Suprapubic skin (tissue), 4 donors: Measurements from ENCODE around the gene SPATA2. TPM values are rescaled to one million over a fixed set of nuclear protein-coding genes. Genes with fewer than 3 reads are reported as not detected.
"Not testable (repeated sequence)": the region's sequence is repeated elsewhere in the genome, so short reads cannot be mapped to it uniquely, and the experiment has no call there.

Experiments used
- DNase-seq, 2 donors: peaks; one replicate each; pipeline ENCODE4 v3.0.0-alpha.2; 2019; ENCODE audit warnings: low spot score in 2 of 2
- H3K27ac ChIP-seq: fragments of 200-600 bp; sonication (generic); one replicate; pipeline ENCODE4 v1.5.1; 2019
- H3K27me3 ChIP-seq: fragments of 200-600 bp; sonication (generic); one replicate; pipeline ENCODE4 v1.5.1; 2019
- H3K36me3 ChIP-seq: fragments of 200-600 bp; sonication (generic); one replicate; pipeline ENCODE4 v1.5.1; 2019
- H3K4me1 ChIP-seq: fragments of 200-600 bp; sonication (generic); one replicate; pipeline ENCODE4 v1.5.1; 2019
- H3K4me3 ChIP-seq: fragments of 200-600 bp; sonication (generic); one replicate; pipeline ENCODE4 v1.5.1; 2019; ENCODE audit warnings: mild to moderate bottlenecking
- H3K9me3 ChIP-seq: fragments of 200-600 bp; sonication (generic); one replicate; pipeline ENCODE4 v1.5.1; 2019
- EP300 ChIP-seq: sonication (generic); formaldehyde crosslinking; IDR thresholded peaks from one replicate; pipeline ENCODE4 v1.6.1; 2017; ENCODE audit warnings: antibody characterized with exemption
- POLR2A ChIP-seq, 2 donors: fragments of 450-650 bp; IDR thresholded peaks; one replicate each; pipeline ENCODE4 v1.6.1; 2017; ENCODE audit warnings: antibody characterized with exemption in 2 of 2, mild to moderate bottlenecking in 2 of 2, moderate library complexity in 2 of 2
- POLR2AphosphoS5 ChIP-seq, 3 donors: sonication (generic); formaldehyde crosslinking; IDR thresholded peaks; one replicate each; pipeline ENCODE4 v1.6.1; 2017; ENCODE audit warnings: antibody characterized with exemption in 3 of 3
- WGBS: methylation state at CpG from one replicate; pipeline ENCODE4 v1.1.5; 2018; 5-methylcytosine and 5-hydroxymethylcytosine counted together
- total RNA-seq, 4 donors: library from RNA; depleted of rRNA; stranded (reverse); fragments of >200 nt; gene quantifications; one replicate each; pipeline ENCODE4 v1.1.0, GENCODE V29; 2016
- TF ChIP-seq, protein P1 (sequence below), 2 donors: fragments of 200-600 bp in 1 of 2; fragments of 450-650 bp in 1 of 2; sonication (generic) in 1 of 2; IDR thresholded peaks; one replicate each; pipeline ENCODE4 v1.5.1; 2016 to 2019; ENCODE audit warnings: antibody characterized with exemption in 2 of 2, mild to moderate bottlenecking in 1 of 2, moderate library complexity in 1 of 2

The SPATA2 gene
- total RNA-seq, 4 donors from 2014 or later = 7.3 to 9.3 (median 8.7) TPM

DNA sequence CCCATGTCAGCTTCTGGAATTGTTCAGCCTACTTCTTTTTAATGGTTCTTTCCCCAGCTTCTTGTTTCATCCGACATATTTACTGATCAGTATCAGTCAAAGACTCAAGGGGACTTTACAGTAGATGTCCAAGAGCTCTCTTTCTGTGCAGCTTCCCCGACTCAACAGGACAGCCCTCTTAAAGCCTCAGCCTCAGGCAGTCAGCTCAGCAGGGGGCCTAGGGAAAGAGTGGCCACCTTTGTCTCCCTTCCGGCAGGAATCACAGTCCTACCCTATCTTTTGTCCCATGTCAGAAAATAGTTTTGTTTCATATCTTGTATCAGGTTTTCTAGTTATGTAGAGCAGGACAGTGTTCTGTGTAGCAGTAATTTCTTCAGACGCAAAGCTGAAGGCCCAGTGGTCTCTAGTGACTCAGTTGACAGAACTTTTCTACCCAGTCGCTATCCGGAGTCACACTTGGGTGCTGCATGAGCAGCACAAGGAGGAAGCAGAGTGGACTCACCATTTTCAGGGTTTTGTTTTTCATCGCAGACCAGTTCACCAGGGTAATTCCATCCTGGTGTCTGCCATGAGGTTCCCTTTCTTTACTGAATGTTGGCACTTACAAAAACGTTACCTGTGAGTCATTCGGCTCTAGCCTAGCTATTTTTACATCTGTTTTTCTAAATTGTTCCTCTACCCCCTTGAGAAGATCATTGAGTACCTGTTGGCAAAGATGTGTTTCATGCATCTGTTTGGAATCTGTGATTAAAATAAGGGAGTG, 47.7 kb downstream of the SPATA2 start:
- TF ChIP-seq POLR2AphosphoS5 (IDR thresholded peaks at IDR 0.05) (no peak), EP300 (no peak), POLR2A (IDR thresholded peaks at IDR 0.05) (no peak)
- TF ChIP-seq, protein P1, sequence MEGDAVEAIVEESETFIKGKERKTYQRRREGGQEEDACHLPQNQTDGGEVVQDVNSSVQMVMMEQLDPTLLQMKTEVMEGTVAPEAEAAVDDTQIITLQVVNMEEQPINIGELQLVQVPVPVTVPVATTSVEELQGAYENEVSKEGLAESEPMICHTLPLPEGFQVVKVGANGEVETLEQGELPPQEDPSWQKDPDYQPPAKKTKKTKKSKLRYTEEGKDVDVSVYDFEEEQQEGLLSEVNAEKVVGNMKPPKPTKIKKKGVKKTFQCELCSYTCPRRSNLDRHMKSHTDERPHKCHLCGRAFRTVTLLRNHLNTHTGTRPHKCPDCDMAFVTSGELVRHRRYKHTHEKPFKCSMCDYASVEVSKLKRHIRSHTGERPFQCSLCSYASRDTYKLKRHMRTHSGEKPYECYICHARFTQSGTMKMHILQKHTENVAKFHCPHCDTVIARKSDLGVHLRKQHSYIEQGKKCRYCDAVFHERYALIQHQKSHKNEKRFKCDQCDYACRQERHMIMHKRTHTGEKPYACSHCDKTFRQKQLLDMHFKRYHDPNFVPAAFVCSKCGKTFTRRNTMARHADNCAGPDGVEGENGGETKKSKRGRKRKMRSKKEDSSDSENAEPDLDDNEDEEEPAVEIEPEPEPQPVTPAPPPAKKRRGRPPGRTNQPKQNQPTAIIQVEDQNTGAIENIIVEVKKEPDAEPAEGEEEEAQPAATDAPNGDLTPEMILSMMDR (IDR thresholded peaks at IDR 0.05) = no peak
- WGBS = 68% methylated on average over 9 of the region's 9 CpGs
- Histone ChIP-seq H3K4me3 (no peak overlapping the region), H3K9me3 (no peaks in the 10 kb centered on the region), H3K27me3 (no peaks in the 10 kb centered on the region), H3K27ac (no peak overlapping the region), H3K36me3 (peaks cover 66% of the 10 kb centered on the region), H3K4me1 (no peaks in the 10 kb centered on the region)
- DNase-seq = no peak

DNA sequence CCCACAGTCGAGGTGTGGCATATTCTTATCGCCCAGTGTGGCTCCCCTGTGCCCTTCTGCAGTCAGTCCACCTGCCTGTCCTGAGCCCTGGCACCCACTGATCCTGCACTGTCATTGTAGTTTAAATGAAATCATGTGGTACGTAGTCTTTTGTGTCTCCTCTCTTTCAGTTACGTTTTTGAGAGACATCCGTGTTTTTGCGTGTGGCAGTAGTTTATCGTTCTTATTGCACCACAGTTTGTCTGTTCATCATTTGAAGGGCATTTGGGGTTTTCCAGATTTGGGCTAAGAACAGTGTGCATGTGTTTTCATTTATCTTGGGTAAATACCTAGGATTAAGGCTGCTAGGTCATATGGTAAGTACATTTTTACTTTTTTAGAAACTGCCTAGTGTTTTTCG, 49.3 kb downstream of the SPATA2 start:
- no peak for DNase-seq
- H3K27ac ChIP-seq = no peak overlapping the region
- WGBS = 75% methylated on average over 8 of the region's 8 CpGs
- TF ChIP-seq POLR2A (IDR thresholded peaks at IDR 0.05) (no peak), EP300 (no peak), POLR2AphosphoS5 (IDR thresholded peaks at IDR 0.05) (no peak)
- TF ChIP-seq, protein P1 (IDR thresholded peaks at IDR 0.05) = no peak
- H3K4me3 ChIP-seq = no peak overlapping the region
- no peaks in the 10 kb centered on the region for H3K27me3 ChIP-seq
- no peaks in the 10 kb centered on the region for H3K9me3 ChIP-seq
- peaks cover 59% of the 10 kb centered on the region for H3K36me3 ChIP-seq
- H3K4me1 ChIP-seq = no peaks in the 10 kb centered on the region

DNA sequence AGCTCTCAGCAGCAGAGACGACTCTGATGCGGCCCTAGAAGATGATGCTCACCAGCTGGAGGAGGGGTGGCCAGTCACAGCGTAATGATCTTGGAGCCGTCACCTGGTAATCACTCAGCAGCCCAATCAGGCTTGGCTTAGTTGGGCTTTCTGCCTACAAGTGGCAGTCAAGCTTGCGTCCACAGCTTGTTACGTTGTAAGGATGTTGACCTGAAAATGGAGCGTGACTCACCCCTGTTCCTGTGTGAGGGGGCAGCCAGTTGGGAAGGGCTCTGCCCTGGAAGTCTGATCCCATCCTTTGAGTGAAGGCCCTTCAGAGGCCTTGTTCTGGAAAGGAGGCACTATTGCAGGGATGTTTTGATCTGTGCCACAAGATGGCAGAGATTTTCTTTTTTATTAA, 49.8 kb downstream of the SPATA2 start:
- H3K9me3 ChIP-seq = no peaks in the 10 kb centered on the region
- DNase-seq = no peak
- H3K27me3 ChIP-seq = no peaks in the 10 kb centered on the region
- no peak overlapping the region for H3K4me3 ChIP-seq
- 80% methylated on average over 7 of the region's 7 CpGs for WGBS
- TF ChIP-seq, protein P1 (IDR thresholded peaks at IDR 0.05) = no peak
- TF ChIP-seq EP300 = no peak
- no peak overlapping the region for H3K27ac ChIP-seq
- H3K36me3 ChIP-seq = peaks cover 54% of the 10 kb centered on the region
- no peaks in the 10 kb centered on the region for H3K4me1 ChIP-seq

DNA sequence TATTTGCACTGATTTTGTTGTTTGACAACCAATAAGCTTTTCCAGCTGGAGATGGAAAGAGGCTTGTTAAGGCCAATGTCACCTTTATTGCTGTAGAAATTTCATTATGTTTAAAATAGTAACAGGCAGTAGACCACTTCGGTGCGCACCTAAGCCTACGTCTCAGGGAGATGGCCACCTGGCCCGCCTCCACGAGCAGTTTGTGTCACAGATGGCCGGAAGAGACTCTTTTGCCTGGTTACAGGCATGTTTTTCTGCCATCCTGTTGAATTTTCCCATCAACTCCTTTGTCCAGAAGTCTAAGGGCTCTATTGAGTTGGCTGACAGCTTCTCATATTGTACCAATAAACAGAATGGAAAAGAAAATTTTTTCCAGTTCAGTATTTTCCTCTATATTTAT, 51.7 kb downstream of the SPATA2 start:
- DNase-seq = no peak
- Histone ChIP-seq H3K4me3 (no peak overlapping the region), H3K4me1 (peaks cover 5% of the 10 kb centered on the region), H3K9me3 (no peaks in the 10 kb centered on the region), H3K27ac (no peak overlapping the region), H3K36me3 (peaks cover 46% of the 10 kb centered on the region), H3K27me3 (no peaks in the 10 kb centered on the region)
- TF ChIP-seq POLR2AphosphoS5 (IDR thresholded peaks at IDR 0.05) (no peak), POLR2A (IDR thresholded peaks at IDR 0.05) (no peak), EP300 (no peak)
- TF ChIP-seq, protein P1 (IDR thresholded peaks at IDR 0.05) = no peak
- WGBS = 98% methylated on average over 6 of the region's 6 CpGs

DNA sequence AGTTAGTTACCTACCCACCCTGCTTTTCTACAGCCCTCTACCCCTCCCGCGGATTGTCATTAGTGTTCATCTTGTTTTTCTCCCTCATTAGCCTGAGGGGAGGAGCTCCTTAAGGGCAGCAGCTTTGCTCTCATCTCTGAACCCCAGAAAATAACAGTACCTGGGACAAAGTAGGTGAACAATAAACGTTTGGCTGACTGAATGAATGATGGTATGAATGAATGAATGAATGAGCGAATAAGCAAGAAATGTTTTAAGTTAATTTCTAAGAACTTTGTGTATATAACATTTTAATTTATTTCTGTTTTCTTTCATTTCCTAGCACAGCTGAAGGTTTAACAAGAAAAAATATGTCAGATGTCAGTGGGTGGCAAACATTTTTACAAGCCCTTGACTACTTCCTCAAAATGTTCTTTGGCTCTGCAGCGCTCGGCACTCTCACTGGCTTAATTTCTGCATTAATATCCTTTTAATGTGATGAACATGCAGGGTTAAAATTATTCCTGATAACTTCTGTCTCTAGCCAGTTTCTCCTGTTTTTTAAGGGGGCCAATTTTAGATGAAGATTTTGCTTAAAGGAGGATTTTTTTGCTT, 52.6 kb downstream of the SPATA2 start:
- WGBS = 86% methylated on average over 6 of the region's 6 CpGs
- no peaks in the 10 kb centered on the region for H3K9me3 ChIP-seq
- TF ChIP-seq EP300 (no peak), POLR2AphosphoS5 (IDR thresholded peaks at IDR 0.05) (no peak), POLR2A (IDR thresholded peaks at IDR 0.05) (no peak)
- TF ChIP-seq, protein P1 (IDR thresholded peaks at IDR 0.05) = no peak
- H3K36me3 ChIP-seq = peaks cover 40% of the 10 kb centered on the region
- no peak for DNase-seq
- H3K4me3 ChIP-seq = no peak overlapping the region
- no peaks in the 10 kb centered on the region for H3K27me3 ChIP-seq
- H3K27ac ChIP-seq = no peak overlapping the region
- H3K4me1 ChIP-seq = peaks cover 5% of the 10 kb centered on the region

DNA sequence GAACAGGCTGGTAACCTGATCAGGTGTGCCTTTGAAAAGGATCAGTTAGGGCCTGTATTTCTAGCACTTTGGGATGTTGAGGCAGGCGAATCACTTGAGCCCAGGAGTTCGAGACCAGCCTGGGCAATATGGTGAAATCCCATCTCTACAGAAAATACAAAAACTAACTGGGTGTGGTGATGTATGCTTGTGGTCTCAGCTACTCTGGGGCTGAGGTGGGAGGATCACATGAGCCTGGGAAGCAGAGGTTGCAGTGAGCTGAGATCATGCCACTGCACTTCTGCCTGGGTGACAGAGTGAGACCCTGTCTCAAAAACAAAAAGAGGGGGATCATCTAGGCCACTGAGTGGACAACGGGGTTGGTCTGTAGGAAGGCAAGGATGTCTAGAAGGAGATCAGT, 54.1 kb downstream of the SPATA2 start:
- peaks cover 51% of the 10 kb centered on the region for H3K36me3 ChIP-seq
- WGBS = 90% methylated on average over 3 of the region's 3 CpGs

More for the DNA sequence above, 54.1 kb downstream of the SPATA2 start:
- H3K27me3 ChIP-seq, H3K4me3 ChIP-seq, H3K4me1 ChIP-seq, H3K9me3 ChIP-seq, H3K27ac ChIP-seq, DNase-seq: not testable (repeated sequence)
